HG03064 (cell line): ENCODE measurements around the gene C9orf43.
"Not testable (repeated sequence)": the region's sequence is repeated elsewhere in the genome, so short reads cannot be mapped to it uniquely, and the experiment has no call there.

Source experiments
- ATAC-seq: cut with Tn5 transposase; IDR thresholded peaks from one replicate; pipeline ENCODE4 v1.9.1; 2021; ENCODE audit warnings: low read depth; ENCODE audit not compliant: unreplicated experiment

Gene C9orf43, protein sequence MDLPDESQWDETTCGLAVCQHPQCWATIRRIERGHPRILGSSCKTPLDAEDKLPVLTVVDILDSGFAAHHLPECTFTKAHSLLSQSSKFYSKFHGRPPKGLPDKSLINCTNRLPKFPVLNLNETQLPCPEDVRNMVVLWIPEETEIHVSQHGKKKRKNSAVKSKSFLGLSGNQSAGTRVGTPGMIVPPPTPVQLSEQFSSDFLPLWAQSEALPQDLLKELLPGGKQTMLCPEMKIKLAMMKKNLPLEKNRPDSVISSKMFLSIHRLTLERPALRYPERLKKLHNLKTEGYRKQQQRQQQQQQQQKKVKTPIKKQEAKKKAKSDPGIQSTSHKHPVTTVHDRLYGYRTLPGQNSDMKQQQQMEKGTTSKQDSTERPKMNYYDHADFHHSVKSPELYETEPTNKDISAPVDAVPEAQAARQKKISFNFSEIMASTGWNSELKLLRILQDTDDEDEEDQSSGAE

DNA sequence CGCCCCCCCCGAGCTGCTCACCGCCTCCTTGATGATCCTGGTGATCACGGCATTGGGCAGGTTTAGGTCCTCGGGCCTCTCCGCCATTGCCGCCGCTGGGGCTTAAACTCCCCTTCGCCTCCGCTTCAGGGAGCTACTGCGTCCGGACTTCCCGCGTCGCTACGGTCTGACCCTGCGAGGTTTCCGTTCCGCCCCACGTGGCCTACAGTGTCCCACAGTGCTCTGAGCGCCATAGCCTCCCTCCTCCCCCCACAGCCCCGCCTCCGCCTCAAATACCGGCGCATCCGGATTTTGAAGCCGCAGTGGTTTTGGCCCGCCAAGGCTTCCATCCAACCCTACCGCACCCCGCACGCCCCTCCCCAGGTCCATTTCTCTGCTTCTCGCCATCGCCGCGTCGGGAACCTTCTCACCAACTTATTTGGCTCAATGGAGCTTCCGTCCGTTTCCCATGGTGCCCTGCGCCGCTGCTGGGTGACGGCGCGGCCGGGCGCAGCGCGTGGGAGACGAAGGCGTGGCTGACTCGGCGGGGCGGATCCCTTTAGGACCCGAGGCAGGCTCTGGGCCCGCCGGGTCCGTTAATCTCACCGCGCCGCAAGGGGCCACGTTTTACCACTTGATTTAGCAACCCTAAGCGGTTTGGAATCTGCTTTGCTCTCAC lies at the start of gene C9orf43, which contains the start of gene POLE3:
Gene C9orf43, plus strand, starts transcription at position 541 of the 658 bp plus-strand sequence. CDS start 2,747 bp downstream, outside the sequence.
Gene POLE3, minus strand, starts transcription at position 469 of the 658 bp plus-strand sequence. Its CDS starts 382 bp downstream, at position 87.
- ATAC-seq, result peak; percentile 89

DNA sequence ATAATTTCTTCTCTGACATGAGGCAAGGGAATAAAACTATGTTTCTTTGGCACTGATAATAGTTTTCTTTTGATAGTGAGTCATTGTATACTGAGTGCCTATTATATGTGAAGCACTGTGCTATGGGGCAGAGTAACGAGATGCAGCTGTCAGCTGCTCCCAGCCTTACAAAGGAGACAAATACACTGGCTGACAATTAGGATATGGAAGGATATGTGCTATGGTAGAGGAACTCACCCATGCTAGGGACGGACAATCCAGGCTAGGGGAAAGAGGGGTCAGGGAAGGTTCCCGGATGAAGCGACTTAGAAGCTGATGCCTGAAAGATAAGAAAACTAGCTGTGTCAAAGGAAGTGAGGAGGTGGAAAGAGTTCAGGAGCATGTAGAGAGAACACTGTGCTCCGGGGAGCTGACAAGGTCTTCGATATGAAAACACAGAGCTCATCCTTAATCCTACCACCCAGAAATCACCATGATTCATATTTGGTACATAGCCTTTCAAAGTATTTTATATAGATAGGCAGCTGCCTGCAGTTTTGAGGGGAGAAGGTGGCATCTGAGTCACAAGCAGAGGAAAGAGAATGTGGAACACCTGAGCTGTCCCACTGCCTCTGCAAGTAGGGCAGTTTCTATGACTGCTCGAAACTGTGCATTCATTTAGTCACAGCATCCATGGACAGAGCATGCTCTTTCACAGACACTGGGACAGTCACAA lies 49.1 kb upstream of the C9orf43 start:
- no peak for ATAC-seq

DNA sequence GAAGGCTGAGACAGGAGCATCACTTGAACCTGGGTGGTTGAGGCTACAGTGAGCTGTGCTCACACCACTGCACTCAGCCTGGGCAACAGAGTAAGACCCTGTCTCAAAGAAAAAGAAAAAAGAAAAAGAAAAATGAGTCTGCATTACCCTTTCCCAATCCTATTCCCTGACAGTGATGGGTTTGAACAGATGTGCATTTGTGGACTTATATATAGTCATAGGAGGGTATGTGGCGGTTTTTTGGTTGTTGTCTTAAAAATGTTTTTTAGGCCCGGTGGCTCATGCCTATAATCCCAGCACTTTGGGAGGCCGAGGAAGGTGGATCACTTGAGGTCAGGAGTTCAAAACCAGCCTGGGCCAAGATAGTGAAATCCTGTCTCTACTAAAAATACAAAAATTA lies 47.2 kb upstream of the C9orf43 start:
- ATAC-seq, result no peak

DNA sequence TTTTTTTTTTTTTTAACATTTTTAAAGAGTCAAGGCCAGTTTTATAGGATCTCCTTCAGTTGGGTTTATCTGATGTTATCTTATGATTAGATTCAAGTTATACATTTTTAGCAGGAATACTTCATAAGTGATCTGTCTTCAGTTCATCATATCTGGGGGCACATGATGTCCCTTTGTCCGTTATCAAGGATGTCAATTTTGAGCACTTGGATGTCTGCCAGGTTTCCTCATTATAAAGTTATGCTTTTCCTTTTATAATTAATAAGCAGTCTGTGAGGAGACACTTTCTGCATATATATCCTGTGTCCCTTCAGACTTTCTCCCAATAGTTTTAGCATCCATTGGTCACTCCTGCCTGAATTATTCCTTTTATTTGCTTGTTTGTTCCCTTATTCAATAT lies 45.6 kb upstream of the C9orf43 start:
- ATAC-seq, result no peak

DNA sequence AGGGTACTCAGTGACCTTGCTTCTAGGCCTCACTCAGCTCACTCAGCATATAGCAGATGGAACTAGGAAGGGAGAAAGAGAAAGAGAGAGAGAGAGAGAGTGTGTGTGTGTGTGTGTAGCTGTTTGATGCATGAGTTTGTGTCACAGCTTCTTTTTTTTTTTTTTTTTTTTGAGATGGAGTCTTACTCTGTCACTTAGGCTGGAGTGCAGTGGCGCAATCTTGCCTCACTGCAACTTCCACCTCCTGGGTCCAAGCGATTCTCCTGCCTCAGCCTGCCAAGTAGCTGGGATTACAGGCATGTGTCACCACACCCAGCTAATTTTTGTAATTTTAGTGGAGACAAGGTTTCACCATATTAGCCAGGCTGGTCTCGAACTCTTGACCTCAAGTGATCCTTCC lies 44.9 kb upstream of the C9orf43 start:
- ATAC-seq, result not testable (repeated sequence)

DNA sequence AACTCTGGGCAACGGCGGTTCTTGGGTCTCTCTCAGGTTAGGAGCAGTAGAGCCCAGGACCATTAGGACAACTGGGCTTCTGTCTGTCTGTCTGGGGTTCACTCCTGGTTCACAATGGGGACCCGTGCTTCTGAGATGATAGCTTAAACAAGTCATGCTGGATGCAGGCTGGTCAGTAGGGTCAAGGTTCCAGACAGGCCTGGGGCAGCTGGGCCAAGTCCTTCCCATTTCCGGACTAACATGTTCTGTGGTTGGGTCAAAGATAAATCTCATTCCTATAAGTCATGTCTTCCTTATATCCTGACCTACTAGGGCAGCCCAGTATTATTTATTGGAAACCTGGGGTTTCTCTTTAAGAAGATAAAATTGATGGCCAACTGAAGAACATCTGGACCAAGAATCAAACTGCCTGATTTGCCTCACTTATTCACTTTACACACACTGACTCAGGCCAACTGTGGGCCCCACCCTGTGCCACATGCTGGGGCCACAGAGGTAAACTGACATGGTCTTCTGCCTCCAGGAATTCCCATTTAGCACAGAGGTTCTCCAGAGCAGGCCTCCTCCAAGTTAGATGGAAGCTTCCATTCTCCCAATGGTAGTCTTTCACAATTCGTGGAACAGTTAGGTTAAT lies 42.1 kb upstream of the C9orf43 start:
- no peak for ATAC-seq

DNA sequence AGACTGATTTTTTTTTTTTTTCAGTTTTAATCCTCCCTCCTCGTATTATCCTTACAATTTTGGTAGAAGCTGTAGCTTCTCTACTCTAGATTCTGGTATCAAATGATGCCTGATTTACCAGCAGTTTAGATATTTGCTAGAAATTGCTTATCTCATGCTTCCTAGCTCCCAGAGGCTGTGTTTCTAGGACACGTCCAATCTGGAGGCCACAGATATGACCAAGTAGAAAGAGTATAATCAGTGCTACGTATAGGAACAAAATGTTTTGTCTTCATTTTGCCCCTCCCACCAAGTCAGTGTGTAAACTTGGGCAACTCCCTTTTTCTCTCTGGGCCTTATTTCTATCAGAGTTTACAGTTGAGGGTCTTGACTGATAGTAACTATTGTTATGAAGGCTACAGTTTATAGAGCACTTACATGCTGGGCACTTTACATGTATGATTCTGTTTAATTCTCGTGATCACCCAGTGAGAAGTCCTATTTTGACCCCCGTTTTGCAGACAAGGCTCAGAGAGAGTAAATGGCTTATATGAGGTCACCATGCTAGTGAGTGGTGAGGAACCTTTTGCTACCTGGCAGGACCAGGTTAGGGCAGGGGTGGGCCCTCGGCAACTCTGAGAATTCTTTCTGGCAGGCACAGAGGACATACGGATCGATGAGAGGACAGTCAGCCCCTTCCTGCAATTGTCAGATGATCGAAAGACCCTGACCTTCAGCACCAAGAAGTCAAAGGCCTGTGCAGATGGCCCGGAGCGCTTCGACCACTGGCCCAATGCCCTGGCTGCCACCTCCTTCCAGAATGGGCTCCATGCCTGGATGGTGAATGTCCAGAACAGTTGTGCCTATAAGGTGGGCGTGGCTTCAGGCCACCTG lies 41.3 kb upstream of the C9orf43 start:
- no peak for ATAC-seq

DNA sequence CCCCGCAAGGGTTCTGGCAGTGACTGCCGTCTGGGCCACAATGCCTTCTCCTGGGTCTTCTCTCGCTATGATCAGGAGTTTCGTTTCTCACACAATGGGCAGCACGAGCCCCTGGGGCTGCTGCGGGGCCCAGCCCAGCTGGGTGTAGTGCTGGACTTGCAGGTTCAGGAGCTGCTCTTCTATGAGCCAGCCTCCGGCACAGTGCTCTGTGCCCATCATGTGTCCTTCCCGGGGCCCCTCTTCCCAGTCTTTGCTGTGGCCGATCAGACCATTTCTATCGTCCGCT lies 40.7 kb upstream of the C9orf43 start:
- ATAC-seq, result no peak

DNA sequence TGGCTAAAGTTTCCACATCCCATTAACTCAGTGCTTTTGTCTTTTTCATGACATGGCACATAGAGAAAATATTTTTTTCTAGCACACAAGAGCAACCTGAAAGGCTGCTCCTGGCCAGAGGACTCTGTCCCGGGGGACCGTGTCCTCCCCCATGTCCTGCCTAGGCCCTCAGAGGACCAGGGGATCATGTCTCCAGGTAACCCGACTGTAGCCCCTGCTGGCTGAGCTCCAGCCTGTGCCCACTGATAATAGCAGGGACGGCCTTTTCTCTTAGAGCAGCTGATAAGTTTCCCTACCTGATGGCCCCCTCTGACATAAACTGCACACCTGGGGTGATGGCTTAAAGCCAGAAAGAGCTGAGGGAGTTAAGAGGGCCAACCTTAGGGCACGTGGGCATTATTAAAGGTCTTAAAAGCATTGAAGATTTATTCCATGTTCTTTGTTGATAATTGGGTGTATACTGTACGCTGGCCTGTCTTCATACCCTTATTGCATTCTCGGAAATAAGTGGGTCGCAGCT lies 39.7 kb upstream of the C9orf43 start:
- ATAC-seq, result no peak

DNA sequence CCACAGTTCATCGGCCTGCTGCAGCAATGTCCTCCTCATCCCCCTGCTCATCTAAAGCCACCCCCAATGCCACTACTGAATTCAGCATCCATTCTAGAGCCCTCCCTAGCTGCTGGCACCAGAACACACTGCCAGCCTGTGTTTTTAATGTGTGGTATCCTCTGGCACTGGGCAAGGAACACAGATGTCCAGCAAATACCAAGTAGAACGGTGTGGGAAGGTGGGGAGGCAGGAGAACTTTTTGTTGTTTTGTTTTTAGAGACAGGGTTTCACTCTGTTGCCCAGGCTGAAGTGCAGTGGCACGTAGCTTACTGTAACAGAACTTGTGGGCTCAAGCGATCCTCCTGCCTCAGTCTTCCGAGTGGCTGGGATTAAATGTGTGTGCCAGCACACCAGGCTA lies 38.5 kb upstream of the C9orf43 start:
- no peak for ATAC-seq

DNA sequence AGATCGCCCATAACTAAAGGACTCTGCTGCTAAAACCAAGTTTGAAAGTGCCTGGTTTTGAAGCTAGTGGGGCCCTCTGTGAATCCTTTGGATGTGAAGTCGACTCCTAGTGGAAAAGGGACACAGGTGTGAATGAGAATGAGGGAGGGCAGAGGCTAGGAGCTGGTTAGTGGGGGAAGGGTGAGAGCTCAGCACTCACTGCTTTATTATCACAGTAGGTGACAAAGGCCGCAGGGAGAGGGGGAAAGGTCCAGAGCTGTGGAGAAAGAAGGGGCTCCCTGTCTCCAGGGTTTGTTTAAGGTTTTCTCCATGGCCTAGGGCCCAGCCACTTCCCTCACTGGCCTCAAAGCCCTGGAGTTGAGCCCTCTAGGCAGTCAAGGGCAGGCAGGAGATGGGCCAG lies 37.3 kb upstream of the C9orf43 start:
- no peak for ATAC-seq

DNA sequence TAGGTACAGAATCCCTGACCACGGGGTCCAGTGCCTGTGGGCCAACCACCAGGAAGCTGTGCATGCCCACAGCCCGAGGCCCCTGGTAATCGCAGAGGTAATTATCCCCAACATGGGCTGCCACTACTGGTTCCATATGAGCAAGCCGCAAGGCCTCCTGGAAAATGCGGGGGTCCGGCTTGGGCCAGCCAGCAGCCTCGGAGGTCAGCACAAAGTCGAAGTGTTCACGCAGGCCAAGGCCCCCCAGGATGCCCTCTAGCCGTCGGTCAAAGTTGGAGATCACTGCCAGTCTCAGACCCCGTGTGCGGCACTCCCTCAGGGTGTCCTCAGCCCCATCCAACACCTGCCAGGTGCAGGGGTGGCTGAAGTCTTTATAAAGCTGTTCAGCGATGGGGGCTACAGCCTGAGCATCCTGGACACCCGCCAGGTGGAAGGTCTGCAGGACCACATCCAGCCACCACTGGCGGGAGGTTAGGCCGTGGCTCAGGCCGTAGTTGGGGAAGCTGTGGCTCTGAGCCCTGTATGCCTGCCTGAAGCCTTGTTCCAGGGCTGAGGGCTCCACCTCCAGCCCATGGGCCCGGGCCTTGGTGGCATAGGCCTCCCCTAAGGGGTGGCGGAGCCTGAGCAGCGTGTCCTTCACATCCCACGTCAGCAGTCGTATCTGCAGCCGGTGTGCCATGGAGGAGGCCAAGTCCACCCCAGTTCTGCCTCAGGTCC lies 36.7 kb upstream of the C9orf43 start:
- no peak for ATAC-seq

DNA sequence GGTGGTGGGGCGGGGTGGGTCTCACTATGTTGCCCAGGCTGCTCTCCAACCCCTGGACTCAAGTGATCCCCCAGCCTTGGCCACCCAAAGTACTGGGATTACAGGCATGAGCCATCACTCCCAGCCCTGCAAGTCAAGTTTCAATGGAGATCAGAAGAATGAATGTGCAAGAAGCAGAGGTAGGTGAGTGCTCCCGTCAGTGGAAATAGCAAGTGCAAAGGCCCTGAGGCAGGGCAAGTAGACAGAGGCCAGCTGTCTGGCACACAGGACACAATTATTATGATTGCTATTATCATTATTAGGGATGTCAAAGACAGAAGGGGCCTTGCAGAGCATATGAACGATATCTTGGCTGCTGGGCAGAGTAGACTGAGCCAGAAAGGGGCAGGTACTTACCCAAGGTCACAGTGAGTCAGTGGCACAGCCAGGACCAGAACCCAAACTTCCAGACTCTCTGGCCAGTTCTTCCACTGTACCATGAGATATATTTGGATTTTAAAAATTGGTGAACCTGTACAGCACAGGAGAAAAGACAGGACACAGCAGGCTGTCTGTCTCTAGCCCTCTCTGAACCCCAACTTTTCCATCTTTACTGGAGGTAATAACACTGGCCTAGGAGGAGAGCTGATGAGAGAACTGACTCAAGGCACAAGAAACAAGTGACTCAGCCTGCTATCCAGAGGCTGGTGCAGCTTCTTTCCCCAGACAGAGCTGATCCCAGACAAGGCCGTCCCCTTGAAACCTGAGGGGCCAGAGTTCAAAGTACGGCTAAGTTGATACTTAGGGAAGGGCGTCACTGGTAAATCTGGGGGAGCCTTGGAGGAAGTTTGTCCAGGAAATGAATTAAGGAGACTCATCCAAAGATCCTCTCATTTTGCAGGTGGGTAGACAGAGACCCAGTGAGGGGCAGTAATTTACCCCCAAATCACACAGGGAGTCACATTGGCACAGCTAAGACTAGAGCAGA lies 35.2 kb upstream of the C9orf43 start:
- no peak for ATAC-seq

DNA sequence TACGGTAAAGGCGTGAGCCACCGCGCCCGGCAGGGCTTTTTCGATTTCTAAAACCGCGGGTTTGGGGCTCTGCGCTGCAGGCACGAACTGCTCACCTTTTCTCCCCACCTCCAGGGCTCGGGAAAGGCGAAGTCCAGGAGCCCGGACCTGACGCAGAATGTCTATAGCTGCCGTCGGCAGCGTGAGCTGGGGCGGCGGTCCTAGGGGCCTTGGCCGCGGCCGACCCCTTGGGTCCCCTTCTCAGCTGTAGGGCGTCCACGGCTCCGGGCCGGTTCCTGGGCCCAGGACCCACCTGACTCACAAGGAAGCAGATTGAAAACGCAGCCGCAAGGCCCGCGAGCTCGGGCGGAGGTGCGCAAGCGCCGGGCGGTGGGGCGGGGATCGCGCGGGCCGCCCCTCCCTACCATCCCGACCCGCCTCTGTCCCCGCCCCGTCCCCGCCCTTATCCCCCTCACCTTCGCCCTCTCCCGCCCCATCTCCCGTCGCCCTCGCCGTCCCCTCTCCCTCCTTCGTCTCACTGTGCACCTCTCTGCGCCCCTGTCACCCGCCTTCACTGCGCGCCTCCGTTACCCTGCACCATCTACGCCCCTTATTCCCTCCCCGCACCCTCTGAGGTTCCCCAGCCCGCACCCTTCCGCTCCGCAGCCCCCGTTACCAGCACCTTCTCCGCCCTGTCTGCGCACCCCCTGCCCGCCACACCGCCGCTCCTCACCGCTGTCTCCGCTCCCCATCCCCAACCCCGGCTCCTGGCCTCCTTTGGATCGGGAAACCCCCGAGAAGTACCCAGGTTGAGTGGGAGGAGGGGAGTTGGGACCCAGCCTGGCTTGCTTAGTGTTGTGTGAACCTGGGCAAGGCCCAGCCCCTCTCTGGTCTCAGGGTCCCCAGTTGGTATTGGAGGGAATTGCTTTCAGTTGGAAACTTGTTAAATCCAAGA lies 33.6 kb upstream of the C9orf43 start, which contains the start of gene HDHD3:
Gene HDHD3, minus strand, starts transcription at position 353 of the 934 bp plus-strand sequence. CDS start 2,632 bp downstream, outside the sequence.
- peak; percentile 62 for ATAC-seq

DNA sequence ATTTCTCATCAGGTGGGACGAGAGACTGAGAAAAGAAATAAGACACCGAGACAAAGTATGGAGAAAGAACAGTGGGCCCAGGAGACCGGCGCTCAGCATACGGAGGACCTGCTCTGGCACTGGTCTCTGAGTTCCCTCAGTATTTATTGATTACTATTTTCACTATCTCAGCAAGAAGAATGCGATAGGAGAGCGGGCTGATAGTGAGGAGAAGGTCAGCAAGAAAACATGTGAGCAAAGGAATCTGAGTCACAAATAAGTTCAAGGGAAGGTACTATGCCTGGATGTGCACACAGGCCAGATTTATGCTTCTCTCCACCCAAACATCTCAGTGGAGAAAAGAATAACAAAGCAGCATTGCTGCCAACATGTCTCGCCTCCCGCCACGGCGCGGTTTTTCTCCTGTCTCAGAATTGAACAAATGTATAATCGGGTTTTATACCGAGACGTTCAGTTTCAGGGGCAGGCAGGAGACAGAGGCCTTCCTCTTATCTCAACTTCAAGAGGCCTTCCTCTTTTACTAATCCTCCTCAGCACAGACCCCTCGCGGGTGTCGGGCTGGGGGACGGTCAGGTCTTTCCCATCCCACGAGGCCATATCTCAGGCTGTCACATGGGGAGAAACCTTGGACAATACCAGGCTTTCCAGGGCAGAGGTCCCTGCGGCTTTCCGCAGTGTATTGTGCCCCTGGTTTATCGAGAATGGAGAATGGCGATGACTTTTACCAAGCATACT lies 31.3 kb upstream of the C9orf43 start:
- ATAC-seq, result not testable (repeated sequence)

DNA sequence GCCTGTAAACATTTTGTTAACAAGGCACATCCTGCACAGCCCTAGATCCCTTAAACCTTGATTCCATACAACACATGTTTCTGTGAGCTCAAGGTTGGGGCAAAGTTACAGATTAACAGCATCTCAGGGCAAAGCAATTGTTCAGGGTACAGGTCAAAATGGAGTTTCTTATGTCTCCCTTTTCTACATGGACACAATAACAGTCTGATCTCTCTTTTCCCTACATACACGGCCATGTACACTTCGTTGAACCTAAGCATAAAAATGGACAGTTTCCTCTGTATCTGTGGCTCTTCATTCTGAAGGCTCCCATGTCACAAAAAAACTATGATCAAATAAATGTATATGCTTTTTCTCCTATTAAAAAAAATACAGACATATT lies 30.7 kb upstream of the C9orf43 start:
- not testable (repeated sequence) for ATAC-seq
